ENCODE measurements around the gene COL1A1.

The COL1A1 gene

DNA sequence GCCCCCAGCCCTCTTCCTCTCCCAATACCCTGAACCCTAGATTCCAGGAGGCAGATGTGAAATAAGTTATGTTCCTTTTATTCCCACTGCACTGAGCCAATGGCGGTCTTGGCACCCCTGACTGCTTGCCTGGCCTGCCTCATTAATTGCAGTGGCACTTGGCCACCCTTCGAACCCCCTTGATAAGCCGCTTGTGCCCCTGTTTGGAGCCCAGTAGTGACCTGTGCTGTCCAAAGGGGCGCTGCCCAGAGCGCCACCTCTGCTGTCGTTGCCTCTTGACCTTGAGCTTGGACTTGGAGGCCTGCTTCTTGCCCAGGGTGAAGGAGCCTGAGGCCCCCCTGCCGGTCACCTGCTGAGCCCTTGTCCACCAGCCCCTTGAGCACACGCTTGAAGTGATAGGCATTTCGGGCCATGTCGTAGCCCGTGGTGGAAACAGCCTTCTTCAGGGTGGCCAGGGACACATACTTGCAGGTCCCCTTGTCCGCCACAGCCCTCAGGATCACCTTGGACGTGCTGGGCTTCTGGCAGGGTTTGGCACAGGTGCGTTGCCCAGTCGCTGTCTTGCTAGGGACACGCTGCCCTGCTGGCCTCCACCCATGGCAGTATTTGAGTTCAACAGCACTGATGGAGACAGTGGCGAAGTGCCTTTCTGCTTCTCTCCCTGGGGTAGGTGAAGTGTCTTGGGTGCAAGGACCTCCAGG lies 29.9 kb downstream of the COL1A1 start:
- no peak for DNase-seq (ENCODE audit: low read depth)

GRCh38 chr17:50170662-50171370 lies 30.6 kb downstream of the COL1A1 start:
- no peak for DNase-seq (ENCODE audit: low read depth)

DNA sequence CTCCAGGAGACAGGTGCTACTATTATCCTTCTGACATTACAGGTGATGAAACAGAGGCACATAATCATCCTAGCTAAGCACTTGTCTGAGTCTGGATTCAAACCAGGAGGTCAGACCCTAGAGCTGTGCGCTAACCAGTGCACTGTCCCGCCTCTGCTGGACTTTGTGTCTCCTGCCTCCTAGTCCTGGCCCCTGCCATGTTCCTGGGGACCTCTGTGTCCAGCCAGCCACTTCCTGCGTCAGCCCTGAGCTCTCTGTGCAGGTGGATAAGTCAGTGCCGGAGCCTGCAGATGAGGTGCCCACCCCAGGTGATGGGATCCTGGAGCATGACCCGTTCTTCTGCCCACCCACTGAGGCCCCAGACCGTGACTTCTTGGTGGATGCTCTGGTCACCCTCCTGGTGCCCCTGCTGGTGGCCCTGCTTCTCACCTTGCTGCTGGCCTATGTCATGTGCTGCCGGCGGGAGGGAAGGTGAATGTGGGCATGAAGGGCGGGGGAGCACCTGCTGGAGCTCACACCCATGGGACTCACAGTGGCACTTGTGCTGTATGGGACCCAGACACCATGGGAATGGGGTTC lies 31.5 kb downstream of the COL1A1 start:
- DNase-seq (ENCODE audit: low read depth) = no peak

DNA sequence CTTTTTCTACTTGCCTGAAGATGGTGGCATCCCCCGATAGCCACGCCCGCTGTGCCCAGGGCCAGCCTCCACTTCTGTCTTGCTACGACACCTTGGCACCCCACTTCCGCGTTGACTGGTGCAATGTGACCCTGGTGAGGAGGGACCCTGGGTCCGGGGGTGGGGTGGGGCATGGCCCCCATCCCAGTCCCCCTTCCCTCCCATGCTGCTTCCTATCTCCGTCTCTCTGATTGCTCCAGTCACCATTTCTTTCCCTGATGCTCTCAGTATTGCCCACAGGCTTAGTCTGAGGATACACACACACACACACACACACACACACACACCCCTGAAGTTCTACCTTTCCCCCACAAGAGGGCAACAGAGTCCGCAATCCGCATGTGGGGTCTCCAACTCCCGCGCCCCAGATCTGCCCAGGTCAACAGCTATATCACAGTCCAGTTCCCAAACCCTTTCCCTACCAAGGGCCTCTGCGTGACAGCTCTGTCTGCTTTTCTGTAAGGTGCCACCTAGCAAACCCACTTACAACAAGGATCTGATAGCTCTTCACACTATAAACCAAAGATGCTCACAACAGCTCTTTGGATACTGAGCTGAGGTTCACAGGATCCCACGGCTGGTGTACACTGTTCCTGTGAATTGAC lies 32.2 kb downstream of the COL1A1 start:
- no peak for DNase-seq (ENCODE audit: low read depth)

GRCh38 chr17:50168319-50168718 lies 33.1 kb downstream of the COL1A1 start:
- no peak for DNase-seq (ENCODE audit: low read depth)

- DNase-seq (ENCODE audit: low read depth) = no peak
Measured at GRCh38 chr17:50167371-50167770, 34.1 kb downstream of the COL1A1 start.

- DNase-seq (ENCODE audit: low read depth) = no peak
Measured at GRCh38 chr17:50166518-50167181, 34.8 kb downstream of the COL1A1 start.

DNA sequence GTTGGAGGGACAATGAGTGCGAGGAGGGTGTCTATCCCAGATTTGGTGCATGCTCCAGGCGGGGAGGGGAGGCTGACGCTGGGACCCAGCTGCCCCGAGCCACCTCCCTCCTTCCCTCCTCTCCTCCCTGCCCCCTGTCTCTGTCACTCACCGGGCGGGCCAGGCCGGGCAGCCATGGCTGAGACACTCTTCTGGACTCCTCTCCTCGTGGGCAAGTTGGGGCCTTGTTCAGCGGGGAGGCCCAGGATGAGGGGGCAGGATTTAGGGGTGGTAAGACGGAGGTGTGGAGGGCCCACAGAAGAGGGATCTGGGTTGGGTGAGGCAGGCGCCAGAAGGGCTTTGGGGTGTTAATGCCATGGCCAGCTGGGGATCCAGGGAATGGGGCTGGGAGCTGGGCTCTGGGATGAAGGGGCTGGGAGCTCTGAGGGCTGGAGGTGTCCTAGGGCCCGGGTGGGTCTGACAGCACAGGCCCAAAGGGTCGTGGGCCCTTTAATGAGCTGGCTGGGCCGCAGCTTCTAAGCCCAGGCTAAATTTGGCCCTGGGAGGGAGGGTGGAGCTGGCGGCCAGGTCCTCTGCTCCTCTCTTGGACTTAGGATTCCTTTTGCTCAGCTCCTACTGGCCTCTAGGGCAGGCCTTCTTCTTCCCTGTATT lies 35.4 kb downstream of the COL1A1 start, which contains the start of gene SGCA:
Gene SGCA (plus strand): TSS at position 139 of the 651 bp plus-strand sequence. CDS start 36 bp downstream, at position 175.
- DNase-seq (ENCODE audit: low read depth) = no peak

GRCh38 chr17:50165466-50165865 lies 36.0 kb downstream of the COL1A1 start:
- no peak for DNase-seq (ENCODE audit: low read depth)

DNA sequence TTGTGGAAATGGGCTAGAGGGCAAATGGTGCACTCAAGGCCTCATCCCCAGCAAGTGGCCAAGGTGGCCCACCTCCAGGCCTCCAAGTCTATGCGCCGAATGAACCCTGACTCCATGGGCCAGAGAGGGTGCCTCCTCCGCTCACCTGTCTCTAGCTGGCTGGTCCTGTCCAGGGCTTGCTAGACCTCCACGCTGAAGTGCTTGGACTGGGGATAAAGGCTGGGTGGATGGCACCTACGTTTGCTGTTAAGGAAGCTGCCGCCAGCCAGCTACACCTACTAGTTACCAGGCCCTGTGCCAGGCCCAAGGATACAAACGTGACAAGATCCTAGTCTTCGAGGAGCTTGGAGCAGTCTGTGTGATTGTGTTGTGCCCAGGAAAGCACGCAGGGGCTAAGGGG lies 36.4 kb downstream of the COL1A1 start:
- no peak for DNase-seq (ENCODE audit: low read depth)

DNA sequence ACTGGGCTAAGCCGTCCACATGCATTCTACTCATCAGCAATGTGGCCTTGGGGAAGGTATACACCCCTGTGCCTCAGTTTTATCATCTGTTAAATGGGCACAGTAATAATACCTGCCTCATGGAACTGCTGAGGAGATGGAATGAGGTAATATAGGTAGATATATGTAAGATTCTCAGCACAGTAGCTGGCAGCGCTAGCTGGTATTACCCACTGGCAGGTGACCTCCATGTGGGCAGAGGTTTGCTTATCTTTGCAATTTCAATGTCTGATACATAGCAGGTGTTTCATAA lies 36.8 kb downstream of the COL1A1 start:
- DNase-seq (ENCODE audit: low read depth) = no peak

GRCh38 chr17:50163843-50164696 lies 37.4 kb downstream of the COL1A1 start:
- DNase-seq (ENCODE audit: low read depth) = no peak

- no peak for DNase-seq (ENCODE audit: low read depth)
Measured at GRCh38 chr17:50162466-50163254, 38.8 kb downstream of the COL1A1 start.

DNA sequence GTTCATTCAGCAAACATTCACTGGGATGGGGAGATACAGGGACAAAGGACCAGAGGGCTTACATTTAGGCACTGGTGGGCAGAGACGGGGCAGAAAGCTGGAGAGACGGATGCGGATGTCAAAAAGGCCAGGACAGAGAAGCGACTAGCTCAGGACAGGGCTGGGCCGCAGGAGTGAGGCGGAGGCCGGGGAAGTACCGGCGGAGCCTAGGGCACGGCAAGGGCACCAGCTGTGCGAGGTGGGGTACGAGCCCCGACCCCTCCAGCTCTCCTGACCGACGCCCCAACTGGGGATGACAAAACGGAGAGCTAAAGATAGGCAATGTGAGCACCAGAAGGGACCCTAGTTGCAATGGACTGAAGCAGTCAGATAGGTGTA lies 39.5 kb downstream of the COL1A1 start:
- no peak for DNase-seq (ENCODE audit: low read depth)

DNA sequence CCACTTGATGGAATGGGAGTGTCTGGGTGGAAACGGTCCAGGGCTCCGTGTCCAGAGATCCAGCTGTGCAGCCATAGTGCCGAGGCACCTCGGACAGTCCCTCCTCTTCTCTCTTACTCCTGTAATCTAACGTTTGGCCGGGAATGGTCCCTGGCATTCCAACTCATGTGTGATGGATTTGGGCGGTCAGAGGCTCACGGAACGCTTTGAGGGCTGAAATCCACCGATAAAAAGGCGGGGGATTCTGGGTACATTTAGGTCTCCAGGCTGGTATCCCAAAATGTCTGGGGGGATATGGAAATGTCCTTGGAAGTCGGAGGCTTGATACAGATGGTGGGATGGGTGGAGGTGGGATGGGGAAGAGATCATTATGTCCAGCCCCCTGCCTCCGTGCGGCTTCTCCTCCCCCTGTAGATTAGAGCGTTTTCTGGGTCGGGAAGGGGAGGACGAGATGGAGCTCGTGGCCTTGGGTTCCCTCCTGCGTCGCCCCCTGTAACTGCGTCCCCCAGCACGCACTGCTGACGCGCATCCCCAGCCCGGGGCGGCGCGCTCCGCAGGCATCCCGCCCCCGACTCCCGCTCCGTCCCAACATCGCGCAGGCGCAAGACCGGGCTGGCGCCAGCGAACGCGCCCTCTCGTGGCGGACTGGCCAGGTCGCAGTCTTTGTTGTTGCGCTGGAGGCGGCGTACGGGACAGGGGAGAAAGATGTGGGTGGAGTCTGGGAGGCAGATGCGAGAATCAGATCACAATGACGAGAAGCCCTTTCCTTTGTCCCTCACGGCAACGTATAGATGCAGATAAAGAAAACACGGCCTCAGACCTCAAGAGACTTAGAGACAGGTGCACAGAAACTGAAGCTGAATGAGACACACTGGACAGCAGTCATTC lies 40.2 kb downstream of the COL1A1 start:
- peak; percentile 71 for DNase-seq (ENCODE audit: low read depth)

DNA sequence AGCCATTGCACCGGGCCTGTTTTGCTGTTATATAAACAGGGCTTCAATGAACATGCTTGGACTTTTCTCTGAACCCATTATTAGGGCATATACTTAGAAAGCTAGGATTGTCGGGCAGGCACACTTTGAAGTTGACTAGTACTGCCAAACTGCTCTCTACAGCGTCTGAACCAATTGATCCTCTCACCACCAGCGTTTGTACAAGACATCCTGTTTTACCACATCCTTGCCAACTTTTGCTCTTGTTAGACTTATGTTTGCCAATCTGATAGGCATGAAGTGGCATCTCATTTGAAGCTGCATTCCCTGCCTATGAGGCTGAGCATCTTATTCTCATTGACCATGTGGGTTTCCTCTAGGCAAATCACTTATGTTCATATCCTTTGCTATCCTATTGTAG lies 43.5 kb downstream of the COL1A1 start:
- DNase-seq (ENCODE audit: low read depth) = no peak

GRCh38 chr17:50155115-50155819 lies 46.2 kb downstream of the COL1A1 start:
- DNase-seq (ENCODE audit: low read depth) = peak; percentile 64

DNA sequence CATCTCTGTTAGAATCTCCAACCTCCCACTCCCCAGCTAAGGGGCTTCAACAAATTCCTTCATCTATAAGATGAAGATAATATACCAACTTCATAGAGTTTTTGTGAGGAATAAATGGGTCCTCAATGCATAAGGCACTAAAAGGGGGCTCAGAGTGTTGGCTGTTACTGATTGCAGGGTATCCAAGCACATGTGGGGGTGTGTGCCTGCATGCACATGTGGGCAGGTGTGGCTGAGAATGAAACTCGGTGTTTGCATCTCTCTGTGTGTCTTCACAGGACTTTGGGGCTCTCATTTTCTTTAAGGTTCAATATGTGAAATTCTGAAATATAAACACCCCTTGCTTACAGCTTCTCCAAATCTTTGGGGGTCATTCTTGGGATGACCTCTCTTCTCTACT lies 46.8 kb downstream of the COL1A1 start:
- DNase-seq (ENCODE audit: low read depth) = no peak

All from stromal cell of bone marrow (primary cell).